ENCODE data around the gene HKDC1.

Gene HKDC1

GRCh38 chr10:69208761-69209160 lies 11.4 kb upstream of the HKDC1 start:
- H3K9me3 ChIP-seq (ENCODE audit: low read length), result no peaks in the 10 kb centered on the region
- no peak overlapping the region for H2AFZ ChIP-seq (ENCODE audit: low read depth, low read length)
- no peaks in the 10 kb centered on the region for H3K27me3 ChIP-seq (ENCODE audit: insufficient read depth, low read length)
- H3K4me3 ChIP-seq (ENCODE audit: low read length), result no peak overlapping the region
- H3K4me1 ChIP-seq (ENCODE audit: insufficient read depth, low read length), result peaks cover 10% of the 10 kb centered on the region
- H3K36me3 ChIP-seq (ENCODE audit: insufficient read depth, low read length), result peaks cover 41% of the 10 kb centered on the region

DNA sequence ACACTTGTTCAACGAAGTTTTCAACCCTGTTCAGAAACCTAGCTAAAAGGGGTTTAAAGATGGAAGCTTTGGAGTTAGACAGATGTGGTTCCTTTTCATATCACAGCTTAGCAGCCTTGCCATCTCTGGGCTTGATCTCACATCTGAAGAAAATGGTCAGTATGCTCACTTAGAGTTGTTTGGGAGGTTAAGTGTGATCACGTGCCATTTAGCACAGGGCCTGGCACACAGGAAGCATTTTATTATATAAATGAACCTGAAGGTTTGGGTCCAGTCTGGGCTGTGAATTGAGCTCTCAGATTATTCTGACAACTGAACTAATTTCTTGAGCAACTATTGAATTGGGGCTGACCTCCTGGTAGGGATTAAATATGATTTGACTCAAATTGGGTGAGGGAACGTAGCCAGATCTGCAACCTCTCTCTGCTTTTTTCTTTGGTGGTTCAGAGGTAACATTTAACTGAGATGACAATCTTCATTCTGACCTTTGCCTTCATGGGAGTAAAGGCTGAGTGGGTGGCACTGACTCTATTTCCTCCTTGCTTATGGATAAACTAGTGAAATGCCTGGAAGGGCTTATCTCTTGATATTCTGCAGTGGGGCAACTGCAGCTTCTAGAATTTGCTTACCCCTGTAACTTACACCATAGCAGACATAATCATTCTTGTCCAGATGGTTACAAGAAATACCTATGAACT lies 10.2 kb upstream of the HKDC1 start:
- H2AFZ ChIP-seq (ENCODE audit: low read depth, low read length), result no peak overlapping the region
- no peak overlapping the region for H3K4me3 ChIP-seq (ENCODE audit: low read length)
- H3K4me1 ChIP-seq (ENCODE audit: insufficient read depth, low read length), result peaks cover 10% of the 10 kb centered on the region
- no peaks in the 10 kb centered on the region for H3K27me3 ChIP-seq (ENCODE audit: insufficient read depth, low read length)
- peaks cover 35% of the 10 kb centered on the region for H3K36me3 ChIP-seq (ENCODE audit: insufficient read depth, low read length)
- no peaks in the 10 kb centered on the region for H3K9me3 ChIP-seq (ENCODE audit: low read length)

DNA sequence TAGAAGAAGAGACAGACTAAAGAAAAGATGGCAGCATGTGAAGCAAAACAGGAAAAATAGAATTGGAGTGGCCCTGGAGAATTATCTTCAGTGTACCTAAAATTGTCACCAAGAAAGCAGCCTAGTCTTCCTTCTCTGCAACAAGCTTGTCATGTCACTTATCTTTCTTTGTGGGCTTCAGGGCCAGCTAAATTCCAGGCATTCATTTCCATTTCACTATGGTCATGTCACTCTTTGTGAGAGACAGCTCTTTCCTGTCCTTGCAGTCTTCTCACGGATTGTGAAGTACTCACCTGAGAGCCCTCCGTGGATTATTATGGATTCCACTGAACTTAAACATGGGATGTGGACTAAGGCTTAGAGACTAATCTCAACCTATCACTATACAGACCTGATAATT lies 9.0 kb upstream of the HKDC1 start:
- H3K4me3 ChIP-seq (ENCODE audit: low read length), result no peak overlapping the region
- H3K36me3 ChIP-seq (ENCODE audit: insufficient read depth, low read length), result peaks cover 29% of the 10 kb centered on the region
- no peaks in the 10 kb centered on the region for H3K27me3 ChIP-seq (ENCODE audit: insufficient read depth, low read length)

DNA sequence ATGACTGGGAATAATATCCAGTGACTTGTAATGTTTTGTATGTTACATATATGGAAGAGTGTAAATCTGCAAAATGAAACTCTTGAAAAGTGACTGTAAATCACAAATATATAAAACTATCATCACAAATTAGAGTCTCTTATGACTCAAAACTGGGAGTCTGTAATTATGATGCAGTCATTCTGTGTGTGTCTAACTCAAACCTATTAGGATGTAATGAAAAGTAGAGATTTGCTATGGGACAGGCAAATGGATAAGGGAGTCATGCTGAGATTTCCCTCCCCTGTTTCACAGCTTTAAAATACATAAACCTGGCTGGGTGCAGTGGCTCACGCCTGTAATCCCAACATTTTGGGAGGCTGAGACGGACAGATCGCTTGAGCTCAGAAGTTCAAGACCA lies 8.6 kb upstream of the HKDC1 start:
- Histone ChIP-seq H3K36me3 (ENCODE audit: insufficient read depth, low read length) (peaks cover 25% of the 10 kb centered on the region), H2AFZ (ENCODE audit: low read depth, low read length) (no peak overlapping the region), H3K4me1 (ENCODE audit: insufficient read depth, low read length) (peaks cover 10% of the 10 kb centered on the region), H3K4me3 (ENCODE audit: low read length) (no peak overlapping the region), H3K9me3 (ENCODE audit: low read length) (no peaks in the 10 kb centered on the region), H3K27me3 (ENCODE audit: insufficient read depth, low read length) (no peaks in the 10 kb centered on the region)

More for the DNA sequence above, 9.0 kb upstream of the HKDC1 start:
- H3K9me3 ChIP-seq (ENCODE audit: low read length), result no peaks in the 10 kb centered on the region
- H2AFZ ChIP-seq (ENCODE audit: low read depth, low read length), result no peak overlapping the region
- H3K4me1 ChIP-seq (ENCODE audit: insufficient read depth, low read length), result peaks cover 10% of the 10 kb centered on the region

- Histone ChIP-seq H3K36me3 (ENCODE audit: insufficient read depth, low read length) (peaks cover 7% of the 10 kb centered on the region), H3K27me3 (ENCODE audit: insufficient read depth, low read length) (no peaks in the 10 kb centered on the region), H2AFZ (ENCODE audit: low read depth, low read length) (no peak overlapping the region), H3K4me3 (ENCODE audit: low read length) (no peak overlapping the region), H3K4me1 (ENCODE audit: insufficient read depth, low read length) (peaks cover 10% of the 10 kb centered on the region), H3K9me3 (ENCODE audit: low read length) (no peaks in the 10 kb centered on the region)
Observed at GRCh38 chr10:69213591-69214311, 6.4 kb upstream of the HKDC1 start.

DNA sequence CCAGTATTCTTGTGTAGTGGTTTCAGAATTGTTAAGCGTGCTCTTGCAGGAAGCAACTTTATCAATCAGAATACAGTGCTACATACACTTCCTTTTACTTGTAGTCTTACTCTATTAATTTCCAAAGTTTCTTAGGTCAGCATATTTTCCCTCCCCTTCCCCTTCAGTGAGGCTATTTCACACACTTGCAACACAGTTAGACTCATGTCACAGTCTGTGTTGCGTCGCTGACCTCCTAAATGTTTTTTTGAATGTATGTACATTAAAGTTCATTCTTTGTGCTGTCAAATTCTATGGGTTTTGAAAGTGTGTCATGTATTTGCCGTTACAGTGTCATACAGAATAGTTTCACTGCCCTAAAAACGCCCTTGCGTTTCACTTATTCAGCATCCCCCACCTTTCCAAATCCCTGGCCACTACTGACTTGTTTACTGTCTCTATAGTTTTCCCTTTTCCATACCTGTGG lies 5.4 kb upstream of the HKDC1 start:
- H2AFZ ChIP-seq (ENCODE audit: low read depth, low read length), result no peak overlapping the region
- no peaks in the 10 kb centered on the region for H3K9me3 ChIP-seq (ENCODE audit: low read length)
- H3K4me1 ChIP-seq (ENCODE audit: insufficient read depth, low read length), result peaks cover 10% of the 10 kb centered on the region
- no peaks in the 10 kb centered on the region for H3K36me3 ChIP-seq (ENCODE audit: insufficient read depth, low read length)
- no peaks in the 10 kb centered on the region for H3K27me3 ChIP-seq (ENCODE audit: insufficient read depth, low read length)
- H3K4me3 ChIP-seq (ENCODE audit: low read length), result no peak overlapping the region

GRCh38 chr10:69215405-69216171 lies 4.5 kb upstream of the HKDC1 start:
- Histone ChIP-seq H3K4me3 (ENCODE audit: low read length) (no peak overlapping the region), H3K4me1 (ENCODE audit: insufficient read depth, low read length) (peaks cover 7% of the 10 kb centered on the region), H2AFZ (ENCODE audit: low read depth, low read length) (no peak overlapping the region), H3K9me3 (ENCODE audit: low read length) (no peaks in the 10 kb centered on the region), H3K36me3 (ENCODE audit: insufficient read depth, low read length) (no peaks in the 10 kb centered on the region), H3K27me3 (ENCODE audit: insufficient read depth, low read length) (no peaks in the 10 kb centered on the region)

DNA sequence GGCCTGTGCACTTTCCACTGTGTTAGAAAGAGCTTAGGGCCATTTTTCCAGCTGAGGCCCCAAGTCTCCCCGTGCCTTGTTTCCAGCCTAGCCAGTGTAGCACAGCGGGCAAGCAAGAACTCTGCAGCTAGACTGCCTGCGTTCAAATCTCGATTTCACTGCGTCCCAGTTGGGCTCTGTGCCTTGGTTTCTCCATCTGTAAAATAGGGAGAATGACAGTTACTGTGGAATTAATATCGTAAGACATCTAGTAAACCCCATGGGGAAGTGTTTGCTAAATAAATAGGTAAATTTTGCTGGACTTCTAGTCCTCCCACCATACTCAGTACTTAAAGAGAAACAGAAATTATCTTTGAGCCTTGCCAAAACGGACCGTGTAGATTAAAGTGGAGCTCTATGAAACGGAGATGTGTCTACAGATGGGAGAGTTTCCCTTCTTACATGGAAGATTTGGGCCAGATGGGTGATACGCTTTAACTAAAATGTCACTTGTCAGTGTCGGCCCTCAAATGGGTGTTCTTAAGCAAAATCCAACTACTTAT lies 3.5 kb upstream of the HKDC1 start:
- no peak overlapping the region for H3K4me3 ChIP-seq (ENCODE audit: low read length)
- no peaks in the 10 kb centered on the region for H3K9me3 ChIP-seq (ENCODE audit: low read length)
- no peaks in the 10 kb centered on the region for H3K27me3 ChIP-seq (ENCODE audit: insufficient read depth, low read length)
- H3K4me1 ChIP-seq (ENCODE audit: insufficient read depth, low read length), result no peaks in the 10 kb centered on the region
- no peak overlapping the region for H2AFZ ChIP-seq (ENCODE audit: low read depth, low read length)
- H3K36me3 ChIP-seq (ENCODE audit: insufficient read depth, low read length), result no peaks in the 10 kb centered on the region

DNA sequence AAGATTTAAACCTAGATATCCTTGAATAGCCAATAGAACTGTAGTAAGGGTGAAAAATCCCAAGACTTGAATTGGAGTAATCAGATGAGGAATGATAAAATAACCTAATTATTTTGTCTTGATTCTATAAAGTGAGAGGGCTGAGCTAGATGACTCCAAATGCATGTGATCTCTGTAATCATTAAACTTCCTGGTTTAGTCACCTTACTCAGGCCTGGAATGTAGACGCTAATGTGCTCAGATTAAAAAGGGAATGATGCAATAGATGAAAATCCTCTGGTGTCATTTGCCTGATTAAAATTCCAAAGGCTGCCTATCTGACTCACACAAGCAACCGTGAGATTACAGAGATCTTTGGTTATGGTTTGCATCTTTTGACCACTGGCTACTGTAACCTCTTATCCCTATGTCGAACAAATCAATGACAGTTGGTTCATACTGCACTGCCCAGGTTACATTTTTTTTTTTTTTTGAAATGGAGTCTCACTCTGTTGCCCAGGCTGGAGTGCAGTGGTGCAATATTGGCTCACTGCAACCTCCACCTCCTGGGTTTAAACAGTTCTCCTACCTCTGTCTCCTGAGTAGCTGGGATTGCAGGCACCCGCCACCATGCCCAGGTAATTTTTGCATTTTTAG lies 2.9 kb upstream of the HKDC1 start:
- Histone ChIP-seq H3K9me3 (ENCODE audit: low read length) (no peaks in the 10 kb centered on the region), H2AFZ (ENCODE audit: low read depth, low read length) (no peak overlapping the region), H3K27me3 (ENCODE audit: insufficient read depth, low read length) (no peaks in the 10 kb centered on the region), H3K36me3 (ENCODE audit: insufficient read depth, low read length) (no peaks in the 10 kb centered on the region), H3K4me1 (ENCODE audit: insufficient read depth, low read length) (no peaks in the 10 kb centered on the region), H3K4me3 (ENCODE audit: low read length) (no peak overlapping the region)

- H3K4me1 ChIP-seq (ENCODE audit: insufficient read depth, low read length), result no peaks in the 10 kb centered on the region
- H2AFZ ChIP-seq (ENCODE audit: low read depth, low read length), result no peak overlapping the region
- no peak overlapping the region for H3K4me3 ChIP-seq (ENCODE audit: low read length)
- H3K9me3 ChIP-seq (ENCODE audit: low read length), result no peaks in the 10 kb centered on the region
- H3K36me3 ChIP-seq (ENCODE audit: insufficient read depth, low read length), result no peaks in the 10 kb centered on the region
- no peaks in the 10 kb centered on the region for H3K27me3 ChIP-seq (ENCODE audit: insufficient read depth, low read length)
Observed at GRCh38 chr10:69218831-69219230, 1.3 kb upstream of the HKDC1 start.

GRCh38 chr10:69220507-69220906 lies 375 bp downstream of the HKDC1 start:
- Histone ChIP-seq H3K9me3 (ENCODE audit: low read length) (no peaks in the 10 kb centered on the region), H2AFZ (ENCODE audit: low read depth, low read length) (no peak overlapping the region), H3K4me3 (ENCODE audit: low read length) (no peak overlapping the region), H3K4me1 (ENCODE audit: insufficient read depth, low read length) (no peaks in the 10 kb centered on the region), H3K36me3 (ENCODE audit: insufficient read depth, low read length) (no peaks in the 10 kb centered on the region), H3K27me3 (ENCODE audit: insufficient read depth, low read length) (no peaks in the 10 kb centered on the region)

- H3K4me1 ChIP-seq (ENCODE audit: insufficient read depth, low read length), result no peaks in the 10 kb centered on the region
- no peaks in the 10 kb centered on the region for H3K9me3 ChIP-seq (ENCODE audit: low read length)
- H3K27me3 ChIP-seq (ENCODE audit: insufficient read depth, low read length), result peaks cover 7% of the 10 kb centered on the region
- H3K4me3 ChIP-seq (ENCODE audit: low read length), result no peak overlapping the region
- H3K36me3 ChIP-seq (ENCODE audit: insufficient read depth, low read length), result no peaks in the 10 kb centered on the region
- no peak overlapping the region for H2AFZ ChIP-seq (ENCODE audit: low read depth, low read length)
Observed at GRCh38 chr10:69222157-69223027, 2.3 kb downstream of the HKDC1 start.
